ENCODE measurements around the gene ABCG4. TPM values are rescaled to one million over a fixed set of nuclear protein-coding genes. Genes with fewer than 3 reads are reported as not detected.

Gene ABCG4
- total RNA-seq, 1 experiment from 2014 or later, result 0.39 TPM

DNA sequence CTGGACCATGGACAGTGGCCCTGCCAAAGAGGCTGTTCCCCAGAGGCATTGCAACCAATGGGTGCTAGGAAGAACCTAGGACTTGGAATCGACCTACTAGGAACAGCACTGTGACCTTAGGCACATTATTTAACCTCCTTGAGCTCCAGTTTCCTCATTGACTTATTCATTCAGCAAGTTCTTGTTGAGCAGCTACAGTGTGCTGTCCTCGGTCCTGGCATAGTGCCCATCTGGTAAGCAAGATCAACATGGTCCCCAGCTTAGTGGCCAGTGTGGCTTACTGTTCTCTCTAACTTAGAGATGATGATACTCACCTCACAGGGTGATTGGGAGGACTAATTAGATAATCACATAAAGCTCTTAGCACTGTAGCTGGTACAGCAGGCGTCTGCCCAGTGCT, 8.2 kb downstream of the ABCG4 start:
- ATAC-seq (no peak), DNase-seq (ENCODE audit: low read depth, low spot score) (no peak)
- CTCF ChIA-PET, result interaction anchor here (0.5 to 1.4 kb wide), 2 partner anchors 39 to 141 kb away, joined by 3 to 6 read pairs; no protein-coding TSS in a partner anchor
- intact Hi-C loops (cut with micrococcal nuclease; ENCODE audit: unreplicated experiment) (no loop called here), in situ Hi-C loops (cut with HindIII; ENCODE audit: low pct_unique_long_range_greater_than_20kb, low sequenced_read_pairs) (no loop called here)
- BruUV-seq (replicated peaks), result no TSS peak
- H3K27ac ChIP-seq (ENCODE audit: low read length), result no peak overlapping the region
- no peak for TF ChIP-seq POLR2AphosphoS5 (IDR thresholded peaks at IDR 0.05; ENCODE audit: low read depth, low read length)
- no peak for TF ChIP-seq SIN3A (IDR thresholded peaks at IDR 0.05; ENCODE audit: borderline replicate concordance, insufficient read depth, low read depth, low read length)
- no peak for TF ChIP-seq TCF7L2 (IDR thresholded peaks at IDR 0.05; ENCODE audit: low read depth, low read length)
- TF ChIP-seq, protein P1, sequence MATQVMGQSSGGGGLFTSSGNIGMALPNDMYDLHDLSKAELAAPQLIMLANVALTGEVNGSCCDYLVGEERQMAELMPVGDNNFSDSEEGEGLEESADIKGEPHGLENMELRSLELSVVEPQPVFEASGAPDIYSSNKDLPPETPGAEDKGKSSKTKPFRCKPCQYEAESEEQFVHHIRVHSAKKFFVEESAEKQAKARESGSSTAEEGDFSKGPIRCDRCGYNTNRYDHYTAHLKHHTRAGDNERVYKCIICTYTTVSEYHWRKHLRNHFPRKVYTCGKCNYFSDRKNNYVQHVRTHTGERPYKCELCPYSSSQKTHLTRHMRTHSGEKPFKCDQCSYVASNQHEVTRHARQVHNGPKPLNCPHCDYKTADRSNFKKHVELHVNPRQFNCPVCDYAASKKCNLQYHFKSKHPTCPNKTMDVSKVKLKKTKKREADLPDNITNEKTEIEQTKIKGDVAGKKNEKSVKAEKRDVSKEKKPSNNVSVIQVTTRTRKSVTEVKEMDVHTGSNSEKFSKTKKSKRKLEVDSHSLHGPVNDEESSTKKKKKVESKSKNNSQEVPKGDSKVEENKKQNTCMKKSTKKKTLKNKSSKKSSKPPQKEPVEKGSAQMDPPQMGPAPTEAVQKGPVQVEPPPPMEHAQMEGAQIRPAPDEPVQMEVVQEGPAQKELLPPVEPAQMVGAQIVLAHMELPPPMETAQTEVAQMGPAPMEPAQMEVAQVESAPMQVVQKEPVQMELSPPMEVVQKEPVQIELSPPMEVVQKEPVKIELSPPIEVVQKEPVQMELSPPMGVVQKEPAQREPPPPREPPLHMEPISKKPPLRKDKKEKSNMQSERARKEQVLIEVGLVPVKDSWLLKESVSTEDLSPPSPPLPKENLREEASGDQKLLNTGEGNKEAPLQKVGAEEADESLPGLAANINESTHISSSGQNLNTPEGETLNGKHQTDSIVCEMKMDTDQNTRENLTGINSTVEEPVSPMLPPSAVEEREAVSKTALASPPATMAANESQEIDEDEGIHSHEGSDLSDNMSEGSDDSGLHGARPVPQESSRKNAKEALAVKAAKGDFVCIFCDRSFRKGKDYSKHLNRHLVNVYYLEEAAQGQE (IDR thresholded peaks at IDR 0.05; ENCODE audit: insufficient read depth in 1 of 2, low read depth in 2 of 2, low read length in 1 of 2), result no peak
- TF ChIP-seq, protein P2, sequence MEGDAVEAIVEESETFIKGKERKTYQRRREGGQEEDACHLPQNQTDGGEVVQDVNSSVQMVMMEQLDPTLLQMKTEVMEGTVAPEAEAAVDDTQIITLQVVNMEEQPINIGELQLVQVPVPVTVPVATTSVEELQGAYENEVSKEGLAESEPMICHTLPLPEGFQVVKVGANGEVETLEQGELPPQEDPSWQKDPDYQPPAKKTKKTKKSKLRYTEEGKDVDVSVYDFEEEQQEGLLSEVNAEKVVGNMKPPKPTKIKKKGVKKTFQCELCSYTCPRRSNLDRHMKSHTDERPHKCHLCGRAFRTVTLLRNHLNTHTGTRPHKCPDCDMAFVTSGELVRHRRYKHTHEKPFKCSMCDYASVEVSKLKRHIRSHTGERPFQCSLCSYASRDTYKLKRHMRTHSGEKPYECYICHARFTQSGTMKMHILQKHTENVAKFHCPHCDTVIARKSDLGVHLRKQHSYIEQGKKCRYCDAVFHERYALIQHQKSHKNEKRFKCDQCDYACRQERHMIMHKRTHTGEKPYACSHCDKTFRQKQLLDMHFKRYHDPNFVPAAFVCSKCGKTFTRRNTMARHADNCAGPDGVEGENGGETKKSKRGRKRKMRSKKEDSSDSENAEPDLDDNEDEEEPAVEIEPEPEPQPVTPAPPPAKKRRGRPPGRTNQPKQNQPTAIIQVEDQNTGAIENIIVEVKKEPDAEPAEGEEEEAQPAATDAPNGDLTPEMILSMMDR (IDR thresholded peaks at IDR 0.05), result no peak
- H3K36me3 ChIP-seq (ENCODE audit: control insufficient read depth, insufficient read depth, low read length), result no peaks in the 10 kb centered on the region
- POLR2A ChIA-PET, result no interaction called here
- no peaks in the 10 kb centered on the region for H3K27me3 ChIP-seq (ENCODE audit: control insufficient read depth, insufficient read depth, low read length)
- H3K4me1 ChIP-seq (ENCODE audit: control insufficient read depth, insufficient read depth, low read length), result no peaks in the 10 kb centered on the region
- no peaks in the 10 kb centered on the region for H3K9me3 ChIP-seq (ENCODE audit: control insufficient read depth, insufficient read depth, low read depth, low read length)
- no peak overlapping the region for H3K4me3 ChIP-seq (ENCODE audit: low read depth in 2 of 2, low read length in 2 of 2)

DNA sequence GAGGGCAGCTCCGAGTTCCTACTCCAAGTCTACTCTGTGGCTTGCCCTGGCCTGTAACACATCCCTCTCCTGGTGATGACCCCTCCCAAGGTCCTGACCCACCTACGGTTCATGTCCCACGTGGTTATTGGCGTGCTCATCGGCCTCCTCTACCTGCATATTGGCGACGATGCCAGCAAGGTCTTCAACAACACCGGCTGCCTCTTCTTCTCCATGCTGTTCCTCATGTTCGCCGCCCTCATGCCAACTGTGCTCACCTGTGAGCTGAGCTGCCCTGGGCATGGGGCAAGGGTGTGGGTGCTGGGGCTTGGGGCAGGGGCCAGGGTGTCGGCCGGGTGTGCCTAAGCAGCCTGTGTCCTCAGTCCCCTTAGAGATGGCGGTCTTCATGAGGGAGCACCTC, 9.6 kb downstream of the ABCG4 start:
- Histone ChIP-seq H3K27ac (ENCODE audit: low read length) (no peak overlapping the region), H3K4me3 (ENCODE audit: low read depth in 2 of 2, low read length in 2 of 2) (no peak overlapping the region), H3K9me3 (ENCODE audit: control insufficient read depth, insufficient read depth, low read depth, low read length) (no peaks in the 10 kb centered on the region), H3K27me3 (ENCODE audit: control insufficient read depth, insufficient read depth, low read length) (no peaks in the 10 kb centered on the region), H3K36me3 (ENCODE audit: control insufficient read depth, insufficient read depth, low read length) (no peaks in the 10 kb centered on the region), H3K4me1 (ENCODE audit: control insufficient read depth, insufficient read depth, low read length) (no peaks in the 10 kb centered on the region)
- BruUV-seq (replicated peaks), result no TSS peak
- CTCF ChIA-PET, result no interaction called here
- TF ChIP-seq, protein P2 (IDR thresholded peaks at IDR 0.05), result no peak
- in situ Hi-C loops (cut with HindIII; ENCODE audit: low pct_unique_long_range_greater_than_20kb, low sequenced_read_pairs), result no loop called here
- no peak for ATAC-seq
- intact Hi-C loops (cut with micrococcal nuclease; ENCODE audit: unreplicated experiment), result no loop called here
- no peak for DNase-seq (ENCODE audit: low read depth, low spot score)
- POLR2A ChIA-PET, result no interaction called here

Measured in Panc1 (cell line).